Activated naive CD4-positive, alpha-beta T cell treated with anti-CD3 and anti-CD28 coated beads, Interleukin-2, amount 50 U/mL, for 72 hours (primary cell): ENCODE results near the gene GUCY2D. TPM values are rescaled to one million over a fixed set of nuclear protein-coding genes. Genes with fewer than 3 reads are reported as not detected.
A peak's percentile ranks its signal among the peaks of the same experiment; 100 is the strongest.
"Not testable (repeated sequence)": the region's sequence is repeated elsewhere in the genome, so short reads cannot be mapped to it uniquely, and the experiment has no call there.

Experiments used
- ATAC-seq, 2 donors: fragments of 150-1000 bp; cut with Tn5 transposase; 2 replicates each; pipeline ENCODE4 v1.10.0; 2021; ENCODE audit warnings: mild to moderate bottlenecking in 2 of 2, moderate library complexity in 2 of 2
- DNase-seq, 2 donors: peaks; one replicate each; pipeline ENCODE4 v3.0.0; 2021 to 2022; ENCODE audit warnings: low spot score in 2 of 2
- H3K27ac Mint-ChIP-seq, 2 donors: one replicate each; pipeline ENCODE4 v1.8.0; 2022; ENCODE audit warnings: mild to moderate bottlenecking in 2 of 2, mixed read lengths in 2 of 2
- H3K36me3 Mint-ChIP-seq, 2 donors: one replicate each; pipeline ENCODE4 v1.8.0; 2022; ENCODE audit warnings: mixed read lengths in 2 of 2
- H3K9me3 Mint-ChIP-seq, 2 donors: one replicate each; pipeline ENCODE4 v1.8.0; 2022; ENCODE audit warnings: mixed read lengths in 2 of 2
- total RNA-seq, 2 donors: library from RNA; stranded (reverse); gene quantifications; one replicate each; pipeline ENCODE4 v1.2.3, GENCODE V29; 2022

Gene GUCY2D
- total RNA-seq, 2 donors from 2014 or later, result 0.19 TPM; not detected in 1

- no peak overlapping the region for H3K27ac Mint-ChIP-seq
- ATAC-seq (no peak), DNase-seq (no peak)
- no peaks in the 10 kb centered on the region for H3K36me3 Mint-ChIP-seq
- H3K9me3 Mint-ChIP-seq, result no peaks in the 10 kb centered on the region
Measured at GRCh38 chr17:8022360-8023003, 20.1 kb downstream of the GUCY2D start.

GRCh38 chr17:8024161-8024560 lies 21.7 kb downstream of the GUCY2D start:
- ATAC-seq, H3K36me3 Mint-ChIP-seq, DNase-seq, H3K27ac Mint-ChIP-seq, H3K9me3 Mint-ChIP-seq: not testable (repeated sequence)

- no peaks in the 10 kb centered on the region for H3K36me3 Mint-ChIP-seq
- H3K27ac Mint-ChIP-seq, result no peak overlapping the region
- ATAC-seq (no peak), DNase-seq (no peak)
- H3K9me3 Mint-ChIP-seq, result no peaks in the 10 kb centered on the region
Measured at GRCh38 chr17:8025176-8025911, 22.9 kb downstream of the GUCY2D start.

GRCh38 chr17:8029121-8029520 lies 26.7 kb downstream of the GUCY2D start:
- Mint-ChIP-seq H3K36me3 (no peaks in the 10 kb centered on the region), H3K9me3 (no peaks in the 10 kb centered on the region), H3K27ac (no peak overlapping the region)
- ATAC-seq (no peak), DNase-seq (no peak)

- DNase-seq (no peak), ATAC-seq (no peak)
- no peaks in the 10 kb centered on the region for H3K9me3 Mint-ChIP-seq
- H3K36me3 Mint-ChIP-seq, result no peaks in the 10 kb centered on the region
- no peak overlapping the region for H3K27ac Mint-ChIP-seq
Measured at GRCh38 chr17:8031261-8031661, 28.8 kb downstream of the GUCY2D start.

GRCh38 chr17:8031950-8032349 lies 29.5 kb downstream of the GUCY2D start:
- DNase-seq, result no peak
- Mint-ChIP-seq H3K27ac (no peak overlapping the region), H3K36me3 (no peaks in the 10 kb centered on the region), H3K9me3 (no peaks in the 10 kb centered on the region)
- no peak for ATAC-seq

GRCh38 chr17:8032442-8032841 lies 30.0 kb downstream of the GUCY2D start:
- Mint-ChIP-seq H3K9me3 (no peaks in the 10 kb centered on the region), H3K36me3 (no peaks in the 10 kb centered on the region), H3K27ac (no peak overlapping the region)
- ATAC-seq, result no peak
- DNase-seq, result no peak

GRCh38 chr17:8038954-8039610 lies 36.7 kb downstream of the GUCY2D start, which contains the start of gene ALOX15B:
Gene ALOX15B (plus strand): TSS chr17:8039059. CDS start chr17:8039156, 97 bp downstream.
- DNase-seq (no peak), ATAC-seq (no peak)
- no peak within 1 kb of the TSS for H3K27ac Mint-ChIP-seq
- H3K9me3 Mint-ChIP-seq, result no peaks in the 10 kb centered on the region
- no peaks in the 10 kb centered on the region for H3K36me3 Mint-ChIP-seq

GRCh38 chr17:8039611-8040168 lies 37.3 kb downstream of the GUCY2D start:
- no peak for DNase-seq
- H3K36me3 Mint-ChIP-seq, result no peaks in the 10 kb centered on the region
- no peaks in the 10 kb centered on the region for H3K9me3 Mint-ChIP-seq
- ATAC-seq, result no peak
- no peak overlapping the region for H3K27ac Mint-ChIP-seq

- no peaks in the 10 kb centered on the region for H3K9me3 Mint-ChIP-seq
- H3K27ac Mint-ChIP-seq, result no peak overlapping the region
- DNase-seq (no peak), ATAC-seq (peak; percentile 45 to 72)
- no peaks in the 10 kb centered on the region for H3K36me3 Mint-ChIP-seq
Measured at GRCh38 chr17:8041249-8041928, 39.0 kb downstream of the GUCY2D start.

- ATAC-seq (no peak), DNase-seq (no peak)
- Mint-ChIP-seq H3K27ac (no peak overlapping the region), H3K36me3 (no peaks in the 10 kb centered on the region), H3K9me3 (no peaks in the 10 kb centered on the region)
Measured at GRCh38 chr17:8041979-8042378, 39.6 kb downstream of the GUCY2D start.

- H3K9me3 Mint-ChIP-seq, result no peaks in the 10 kb centered on the region
- H3K36me3 Mint-ChIP-seq, result no peaks in the 10 kb centered on the region
- no peak for DNase-seq
Measured at GRCh38 chr17:8044819-8045810, 42.7 kb downstream of the GUCY2D start.

GRCh38 chr17:8046306-8046928 lies 44.0 kb downstream of the GUCY2D start:
- no peak for DNase-seq
- no peak for ATAC-seq
- Mint-ChIP-seq H3K36me3 (no peaks in the 10 kb centered on the region), H3K9me3 (no peaks in the 10 kb centered on the region), H3K27ac (peak overlapping the region in 1 of 2 donors; percentile 44)

More at GRCh38 chr17:8044819-8045810, 42.7 kb downstream of the GUCY2D start:
- no peak overlapping the region for H3K27ac Mint-ChIP-seq
- ATAC-seq, result no peak

GRCh38 chr17:8046929-8047768 lies 44.7 kb downstream of the GUCY2D start:
- Mint-ChIP-seq H3K36me3 (no peaks in the 10 kb centered on the region), H3K27ac (no peak overlapping the region), H3K9me3 (no peaks in the 10 kb centered on the region)
- no peak for ATAC-seq
- DNase-seq, result no peak

GRCh38 chr17:8047769-8048110 lies 45.3 kb downstream of the GUCY2D start:
- DNase-seq, result no peak
- no peak for ATAC-seq

More at GRCh38 chr17:8047769-8048110, 45.3 kb downstream of the GUCY2D start:
- H3K9me3 Mint-ChIP-seq, result no peaks in the 10 kb centered on the region
- H3K27ac Mint-ChIP-seq, result no peak overlapping the region
- H3K36me3 Mint-ChIP-seq, result no peaks in the 10 kb centered on the region
